IMR-90 (cell line): ENCODE measurements around the gene SFR1.

Experiments
- BHLHE40 ChIP-seq: fragments of 150-350 bp; IDR thresholded peaks from 2 replicates; pipeline ENCODE4 v1.6.1; 2016; ENCODE audit warnings: mild to moderate bottlenecking, low read depth, low read length
- CTCF ChIP-seq: conservative IDR thresholded peaks from 2 replicates; pipeline ENCODE4 v1.5.1; 2012; ENCODE audit warnings: mild to moderate bottlenecking, low read depth, low read length, improper control_type of control experiment
- MAFK ChIP-seq: IDR thresholded peaks from 2 replicates; pipeline ENCODE4 v1.6.1; 2012; ENCODE audit warnings: low read depth, low read length, improper control_type of control experiment
- POLR2A ChIP-seq: IDR thresholded peaks from 2 replicates; pipeline ENCODE4 v1.6.1; 2012; ENCODE audit warnings: mild to moderate bottlenecking, low read depth, low read length
- RAD21 ChIP-seq: IDR thresholded peaks from 2 replicates; pipeline ENCODE4 v1.6.1; 2012; ENCODE audit warnings: low read length, improper control_type of control experiment
- SMC3 ChIP-seq: fragments of 150-350 bp; IDR thresholded peaks from 2 replicates; pipeline ENCODE4 v1.6.1; 2016; ENCODE audit warnings: low read depth, mild to moderate bottlenecking, antibody characterized with exemption, low read length, moderate library complexity

GRCh38 chr10:104109908-104110662, 11.9 kb upstream of the SFR1 start:
- TF ChIP-seq CTCF: no peak
- TF ChIP-seq RAD21: no peak
- no peak for TF ChIP-seq POLR2A
- no peak for TF ChIP-seq SMC3
- no peak for TF ChIP-seq MAFK
- TF ChIP-seq BHLHE40: no peak
